HEK293T (cell line): ENCODE results near the gene PIEZO1.

Experiments
- CTCF ChIA-PET: fragments of 350-600 bp; formaldehyde crosslinking; extraction: SDS; loops from one replicate; lab custom pipeline; 2021; ENCODE audit warnings: antibody characterized with exemption, inconsistent platforms; lab: Yijun Ruan, JAX
- POLR2A ChIA-PET: fragments of 350-600 bp; formaldehyde crosslinking; extraction: SDS; loops from one replicate; lab custom pipeline; 2020; ENCODE audit warnings: antibody characterized with exemption, inconsistent platforms; lab: Yijun Ruan, JAX
- DNase-seq: peaks from one replicate; pipeline ENCODE4 v3.0.0; 2012; ENCODE audit warnings: mixed read lengths; ENCODE audit errors: extremely low spot score
- ARNT ChIP-seq: fragments of 450-650 bp; IDR thresholded peaks from 2 replicates; pipeline ENCODE4 v1.6.1; 2017; ENCODE audit warnings: mild to moderate bottlenecking
- BHLHE40 ChIP-seq: fragments of 450-650 bp; IDR thresholded peaks from 2 replicates; pipeline ENCODE4 v1.6.1; 2016; ENCODE audit warnings: mild to moderate bottlenecking, moderate library complexity, borderline replicate concordance
- CTBP1 ChIP-seq: fragments of 450-650 bp; IDR thresholded peaks from 2 replicates; pipeline ENCODE4 v1.6.1; 2016; ENCODE audit warnings: borderline replicate concordance
- ELF4 ChIP-seq: fragments of 450-650 bp; IDR thresholded peaks from 2 replicates; pipeline ENCODE4 v1.6.1; 2017; ENCODE audit warnings: antibody characterized with exemption
- FOXA1 ChIP-seq: fragments of 450-650 bp; IDR thresholded peaks from 2 replicates; pipeline ENCODE4 v1.6.1; 2016; ENCODE audit warnings: mild to moderate bottlenecking
- FOXK2 ChIP-seq: fragments of 450-650 bp; IDR thresholded peaks from 2 replicates; pipeline ENCODE4 v1.6.1; 2016; ENCODE audit warnings: mild to moderate bottlenecking
- FOXM1 ChIP-seq: fragments of 450-650 bp; IDR thresholded peaks from 2 replicates; pipeline ENCODE4 v1.6.1; 2017; ENCODE audit warnings: mild to moderate bottlenecking, borderline replicate concordance
- HDGF ChIP-seq: fragments of 450-650 bp; IDR thresholded peaks from 2 replicates; pipeline ENCODE4 v1.6.1; 2017; ENCODE audit warnings: antibody characterized with exemption, borderline replicate concordance
- L3MBTL2 ChIP-seq: fragments of 450-650 bp; conservative IDR thresholded peaks from 2 replicates; pipeline ENCODE4 v1.6.1; 2016; ENCODE audit warnings: mild to moderate bottlenecking
- LEF1 ChIP-seq: fragments of 450-650 bp; IDR thresholded peaks from 2 replicates; pipeline ENCODE4 v1.6.1; 2017; ENCODE audit warnings: mild to moderate bottlenecking, borderline replicate concordance
- NFRKB ChIP-seq: fragments of 450-650 bp; IDR thresholded peaks from 2 replicates; pipeline ENCODE4 v1.6.1; 2016; ENCODE audit warnings: mild to moderate bottlenecking, moderate library complexity
- PKNOX1 ChIP-seq: fragments of 450-650 bp; IDR thresholded peaks from 2 replicates; pipeline ENCODE4 v1.6.1; 2016
- SP1 ChIP-seq: fragments of 450-650 bp; IDR thresholded peaks from 2 replicates; pipeline ENCODE4 v1.6.1; 2017
- SUZ12 ChIP-seq: fragments of 450-650 bp; IDR thresholded peaks from 2 replicates; pipeline ENCODE4 v1.6.1; 2016; ENCODE audit warnings: mild to moderate bottlenecking
- TARDBP ChIP-seq: fragments of 450-650 bp; IDR thresholded peaks from 2 replicates; pipeline ENCODE4 v1.6.1; 2016
- ZNF384 ChIP-seq: fragments of 450-650 bp; IDR thresholded peaks from 2 replicates; pipeline ENCODE4 v1.6.1; 2016

Gene PIEZO1

GRCh38 chr16:88754912-88755744, 29.9 kb downstream of the PIEZO1 start:
- ChIA-PET POLR2A (interaction anchor here (1.0 to 1.8 kb wide), 3 partner anchors 9 to 54 kb away, joined by 3 to 7 read pairs (median 3); no protein-coding TSS in a partner anchor), CTCF (interaction anchor here (0.7 to 1.8 kb wide), 5 partner anchors 18 to 376 kb away, joined by 3 to 7 read pairs (median 5); no protein-coding TSS in a partner anchor)
- no peak for TF ChIP-seq ELF4
- no peak for TF ChIP-seq NFRKB
- no peak for TF ChIP-seq SP1
- TF ChIP-seq TARDBP: no peak
- peak; percentile 42 for DNase-seq

DNA sequence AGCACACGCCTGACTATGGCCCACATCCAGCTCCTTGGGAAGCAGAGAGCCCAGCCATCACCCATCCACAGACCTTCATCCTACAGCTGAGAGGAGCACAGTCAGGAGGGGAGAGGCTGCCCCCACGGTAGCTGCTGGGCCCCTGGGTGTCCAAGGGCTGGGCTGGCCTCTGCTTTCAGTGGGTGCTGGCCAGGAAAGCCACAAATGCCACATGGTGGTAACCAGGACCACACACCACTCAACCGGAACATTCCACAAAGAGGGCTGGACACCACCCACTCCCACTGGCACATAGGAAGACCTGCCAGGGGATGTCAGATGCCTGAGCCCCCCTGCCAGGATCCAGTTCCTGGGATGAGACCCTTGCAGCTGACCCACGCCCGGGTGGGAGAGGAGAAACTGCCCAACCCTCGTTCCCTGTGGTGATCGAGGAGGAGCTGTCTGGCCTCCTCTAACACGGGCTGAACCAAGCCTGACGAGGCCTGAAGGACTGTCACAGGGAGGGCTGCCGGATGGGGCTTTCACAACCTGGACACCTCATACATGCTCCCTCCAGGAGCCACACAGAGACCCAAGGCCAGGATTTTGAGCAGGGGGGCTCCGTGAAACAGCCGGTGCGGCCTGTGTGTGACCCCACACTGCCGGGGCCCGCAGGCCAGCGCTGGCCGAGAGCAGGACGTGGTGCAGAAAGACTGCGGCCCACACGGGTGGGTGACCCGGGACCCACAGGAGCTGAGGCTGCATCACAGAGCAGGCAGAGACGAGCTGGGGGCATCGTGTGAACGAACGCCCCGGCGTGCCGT, 30.7 kb downstream of the PIEZO1 start:
- ChIA-PET POLR2A (interaction anchor here (1.5 to 1.8 kb wide), 2 partner anchors 10 to 16 kb away, joined by 3 to 7 read pairs; no protein-coding TSS in a partner anchor), CTCF (interaction anchor here (0.6 to 1.8 kb wide), 4 partner anchors 11 to 183 kb away, joined by 3 to 7 read pairs (median 4); no protein-coding TSS in a partner anchor)
- DNase-seq: no peak
- TF ChIP-seq ZNF384 (no peak), CTBP1 (no peak), HDGF (no peak), SUZ12 (no peak), BHLHE40 (no peak), PKNOX1 (no peak), L3MBTL2 (no peak), LEF1 (no peak), TARDBP (no peak), FOXA1 (no peak), FOXK2 (no peak), NFRKB (no peak), ARNT (no peak), FOXM1 (no peak), ELF4 (no peak), SP1 (no peak)

DNA sequence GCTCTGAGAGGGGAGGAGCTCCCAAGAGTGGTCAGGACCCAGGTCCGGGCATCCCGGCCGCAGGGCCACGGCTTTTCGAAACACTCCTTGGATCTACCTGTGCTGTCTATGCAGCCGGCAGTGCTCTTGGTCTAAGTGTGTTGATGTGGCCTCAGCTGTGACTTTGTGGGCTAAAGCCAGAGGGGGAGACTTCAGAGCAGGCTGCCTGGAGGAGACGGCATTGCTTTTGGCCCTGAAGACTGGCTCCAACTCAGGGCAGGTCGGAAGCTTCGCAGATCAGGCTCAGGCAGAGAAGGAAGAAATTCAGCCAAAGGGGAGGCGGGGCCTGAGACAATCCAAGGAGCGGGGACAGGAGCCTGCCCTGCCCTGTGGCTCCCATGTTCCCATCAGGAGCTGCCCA, 31.4 kb downstream of the PIEZO1 start:
- POLR2A ChIA-PET: interaction anchor here (1.5 to 1.8 kb wide), 2 partner anchors 10 to 17 kb away, joined by 3 to 7 read pairs; no protein-coding TSS in a partner anchor
- CTCF ChIA-PET: interaction anchor here (0.6 to 1.8 kb wide), 2 partner anchors 10 to 16 kb away, joined by 3 to 5 read pairs; no protein-coding TSS in a partner anchor
- no peak for TF ChIP-seq ARNT
- TF ChIP-seq FOXK2: no peak
- no peak for TF ChIP-seq L3MBTL2
- no peak for TF ChIP-seq NFRKB
- no peak for TF ChIP-seq CTBP1
- no peak for TF ChIP-seq ELF4
- no peak for TF ChIP-seq HDGF
- DNase-seq: no peak

DNA sequence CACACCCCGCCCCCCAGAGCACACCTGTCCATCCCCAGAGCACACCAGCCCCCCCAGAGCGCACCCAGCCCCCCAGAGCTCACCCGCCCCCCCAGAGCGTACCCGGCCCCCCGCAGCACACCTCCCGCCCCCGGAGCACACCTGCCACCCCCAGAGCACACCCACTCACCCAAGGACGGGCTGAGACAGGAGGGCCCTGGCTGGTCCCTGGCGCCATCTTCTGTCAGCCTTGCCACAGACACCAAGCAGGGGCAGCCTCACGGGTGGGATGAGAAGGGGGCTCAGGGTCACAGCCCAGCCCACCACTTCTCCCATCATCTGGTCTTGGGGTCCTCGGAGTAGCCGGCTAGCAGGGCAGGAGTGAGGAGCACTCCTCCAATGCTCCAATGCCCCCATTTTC, 31.8 kb downstream of the PIEZO1 start:
- no peak for TF ChIP-seq LEF1
- DNase-seq: no peak
- CTCF ChIA-PET: interaction anchor here (0.6 to 1.8 kb wide), 2 partner anchors 10 to 16 kb away, joined by 3 to 5 read pairs; no protein-coding TSS in a partner anchor
- POLR2A ChIA-PET: interaction anchor here (1.8 kb wide), 1 partner anchor 17 kb away, joined by 7 read pairs; no protein-coding TSS in a partner anchor

- no peak for DNase-seq
- ChIA-PET CTCF (no interaction called here), POLR2A (no interaction called here)
- TF ChIP-seq ELF4 (no peak), PKNOX1 (no peak), SP1 (no peak), L3MBTL2 (no peak), ZNF384 (no peak), FOXK2 (no peak), BHLHE40 (no peak), LEF1 (no peak), ARNT (no peak), HDGF (no peak), NFRKB (no peak), CTBP1 (no peak), TARDBP (no peak), SUZ12 (no peak), FOXA1 (no peak), FOXM1 (no peak)
Observed at GRCh38 chr16:88752386-88753002, 32.5 kb downstream of the PIEZO1 start.

DNA sequence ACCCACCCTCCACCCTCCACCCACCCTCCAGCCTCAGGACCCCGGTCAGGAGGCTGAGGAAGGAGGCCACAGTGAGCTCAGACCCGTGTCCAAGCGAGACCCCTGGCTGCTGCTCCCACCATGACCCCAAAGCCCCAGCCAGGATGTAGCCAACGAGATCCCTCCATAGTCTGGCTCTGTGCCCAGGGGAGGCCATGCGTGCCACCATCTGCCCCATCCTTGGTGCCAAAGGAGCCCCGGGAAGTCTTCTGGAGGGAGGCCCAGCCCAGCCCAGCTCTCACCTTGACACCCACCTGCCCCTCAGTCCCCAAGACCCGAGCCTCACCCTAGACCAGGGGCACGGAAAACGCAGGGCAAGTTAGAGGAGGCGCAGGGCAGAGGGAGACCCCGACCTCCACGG, 34.2 kb downstream of the PIEZO1 start:
- ChIA-PET POLR2A (interaction anchor here (1.0 kb wide), 1 partner anchor 20 kb away, joined by 3 read pairs; no protein-coding TSS in a partner anchor), CTCF (no interaction called here)
- TF ChIP-seq ZNF384: no peak
- no peak for TF ChIP-seq ARNT
- no peak for DNase-seq
